ENCODE measurements around the gene PARD6B. TPM values are rescaled to one million over a fixed set of nuclear protein-coding genes. Genes with fewer than 3 reads are reported as not detected.

PARD6B gene
- total and polyA plus RNA-seq, 2 of the 4 experiments (the other 2 are of a cell fraction) = 0.17 to 0.90 TPM

DNA sequence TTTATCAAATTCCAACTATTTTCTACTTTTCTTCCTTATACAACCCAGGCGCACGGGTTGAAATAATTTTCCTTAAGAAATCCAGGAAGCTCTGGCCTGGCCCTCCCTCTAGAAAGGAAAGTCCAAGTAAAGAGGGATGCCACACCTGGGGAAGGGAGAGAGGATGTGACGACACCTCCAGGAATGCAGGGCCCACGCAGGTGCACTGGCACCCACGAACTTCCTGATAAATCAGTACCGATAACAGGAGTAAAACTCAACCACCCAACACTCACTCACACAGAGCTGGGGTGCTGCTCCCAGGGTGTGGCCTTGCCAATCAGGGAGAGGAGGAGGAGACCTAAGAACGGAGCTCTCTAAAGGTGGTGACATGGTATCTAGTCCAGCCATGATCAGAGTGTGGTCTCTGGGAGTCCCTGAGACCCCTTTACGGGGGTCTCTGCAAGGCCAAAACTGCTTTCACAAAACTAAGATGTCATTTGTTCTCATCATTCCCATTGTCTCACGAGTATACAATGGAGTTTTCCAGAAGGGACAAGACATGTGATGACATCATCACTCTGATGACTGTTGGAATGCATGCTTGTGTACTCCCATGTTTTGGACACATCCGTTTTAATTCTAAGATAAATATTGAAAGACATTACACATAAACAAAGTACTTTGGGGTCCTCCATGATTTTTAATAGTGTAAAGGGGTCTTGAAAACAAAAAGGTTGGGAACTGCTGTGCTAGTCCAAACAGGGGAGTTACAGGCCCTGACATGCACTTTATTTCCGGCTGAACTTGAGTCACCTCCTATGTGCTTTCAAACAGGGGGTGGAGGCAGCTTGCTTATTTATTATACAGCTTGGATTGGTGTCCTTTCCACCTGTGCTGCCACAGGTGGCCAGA lies 2.2 kb upstream of the PARD6B start:
- no peak overlapping the region for H4K5ac ChIP-seq (ENCODE audit: low read depth, low read length)
- in situ Hi-C loops (cut with MboI; ENCODE audit: low sequenced_read_pairs) = no loop called here
- H3K27me3 ChIP-seq (ENCODE audit: control insufficient read depth, insufficient read depth, low read length) = peaks cover 3% of the 10 kb centered on the region; the same call in 1 of the 2 replicates
- no peaks in the 10 kb centered on the region for H3K36me3 ChIP-seq (ENCODE audit: control insufficient read depth, insufficient read depth, low read length)
- dilution Hi-C loops (cut with HindIII; ENCODE audit: low sequenced_read_pairs, unreplicated experiment) = no loop called here
- BruUV-seq (replicated peaks) = no TSS peak
- H3K18ac ChIP-seq (ENCODE audit: low read depth, low read length) = no peak overlapping the region
- DNase-seq = no peak
- H3K4ac ChIP-seq (ENCODE audit: low read depth, low read length) = peak overlapping the region; percentile 67
- H3K4me3 ChIP-seq (ENCODE audit: insufficient read depth, low read depth, low read length) = no peak overlapping the region
- intact Hi-C loops (cut with micrococcal nuclease) = no loop called here
- H3K23ac ChIP-seq (ENCODE audit: low read depth, low read length) = no peak overlapping the region
- CTCF ChIA-PET = no interaction called here
- POLR2A ChIA-PET (ENCODE audit: unreplicated experiment) = interaction anchor here (0.6 kb wide), 1 partner anchor 1542 kb away, joined by 5 read pairs; no protein-coding TSS in a partner anchor
- H2BK20ac ChIP-seq (ENCODE audit: low read depth, low read length) = peak overlapping the region; percentile 72
- peaks cover 3 to 5% of the 10 kb centered on the region in 2 experiments; a peak in 1 of 4 replicates for H3K79me1 ChIP-seq (ENCODE audit: low read depth in 1 of 2, low read length in 2 of 2)
- H2AK9ac ChIP-seq (replicated peaks; ENCODE audit: low read depth, low read length, poor library complexity) = peak overlapping the region; percentile 58
- no peak for ATAC-seq (ENCODE audit: low read depth)
- peak overlapping the region in 1 of 2 experiments; percentile 67; a peak in 1 of 4 replicates for H4K8ac ChIP-seq (ENCODE audit: low read depth in 2 of 2, low read length in 2 of 2)
- H3K56ac ChIP-seq (ENCODE audit: extremely low read depth, insufficient read depth, low read length) = no peak overlapping the region
- H3K4me2 ChIP-seq (ENCODE audit: low read depth, low read length) = no peak overlapping the region
- 100% methylated on average over 2 of the region's 11 CpGs; no CpG with 5 or more reads in 1 of the 2 experiments for WGBS, 2 experiments (ENCODE audit: extremely low coverage in 2 of 2, insufficient read length in 1 of 2)
- H2BK15ac ChIP-seq (ENCODE audit: low read depth, low read length) = peak overlapping the region; percentile 74; the same call in 1 of the 3 replicates
- peak overlapping the region; percentile 67 for H2BK120ac ChIP-seq (ENCODE audit: low read depth, low read length)
- H3K14ac ChIP-seq (replicated peaks; ENCODE audit: low read depth, low read length) = 0 out of 2 replicates have a peak overlapping the region, but pooled peaks have one; percentile 34
- peak overlapping the region; percentile 97 for H2AFZ ChIP-seq (replicated peaks; ENCODE audit: low read length, poor library complexity)
- H4K20me1 ChIP-seq (ENCODE audit: insufficient read depth, low read length) = no peaks in the 10 kb centered on the region
- H3K27ac ChIP-seq (ENCODE audit: insufficient read depth, low read length) = no peak overlapping the region
- no peaks in the 10 kb centered on the region for H3K9me3 ChIP-seq (ENCODE audit: control insufficient read depth, insufficient read depth, low read length)
- H2BK5ac ChIP-seq (ENCODE audit: low read depth, low read length, poor library complexity, severe bottlenecking) = no peak overlapping the region
- peaks cover 21% of the 10 kb centered on the region for H3K9me1 ChIP-seq (ENCODE audit: insufficient read depth, low read length)
- no peak overlapping the region for H3K9ac ChIP-seq (ENCODE audit: low read depth, low read length)
- H4K91ac ChIP-seq (ENCODE audit: insufficient read depth, low read depth, low read length) = peak overlapping the region; percentile 75; the same call in 1 of the 2 replicates
- H3K4me1 ChIP-seq (ENCODE audit: control insufficient read depth, insufficient read depth, low read length) = peaks cover 16% of the 10 kb centered on the region
- peak overlapping the region; percentile 77; the same call in 1 of the 2 replicates for H2AK5ac ChIP-seq (ENCODE audit: low read depth, low read length)
- TF ChIP-seq RCOR1 (IDR thresholded peaks at IDR 0.05; ENCODE audit: insufficient replicate concordance, low read length) (no peak), CEBPB (IDR thresholded peaks at IDR 0.05; ENCODE audit: low read depth, low read length) (no peak), RFX5 (IDR thresholded peaks at IDR 0.05; ENCODE audit: low read depth, low read length) (no peak), MAFK (IDR thresholded peaks at IDR 0.05; ENCODE audit: low read depth, low read length) (no peak), POLR2A (IDR thresholded peaks at IDR 0.05; ENCODE audit: low read depth, low read length) (no peak), FOS (IDR thresholded peaks at IDR 0.05; ENCODE audit: low read depth, low read length) (no peak), CHD1 (IDR thresholded peaks at IDR 0.05; ENCODE audit: low read depth, low read length) (no peak), RAD21 (IDR thresholded peaks at IDR 0.05; ENCODE audit: low read length) (no peak), MAZ (IDR thresholded peaks at IDR 0.05; ENCODE audit: borderline replicate concordance, low read depth, low read length) (no peak), NFE2L2 (IDR thresholded peaks at IDR 0.05; ENCODE audit: low read depth, low read length) (no peak), BHLHE40 (IDR thresholded peaks at IDR 0.05; ENCODE audit: low read depth, low read length) (no peak), SMC3 (IDR thresholded peaks at IDR 0.05; ENCODE audit: low read depth, low read length) (no peak), MXI1 (IDR thresholded peaks at IDR 0.05; ENCODE audit: borderline replicate concordance, low read depth, low read length) (no peak)
- TF ChIP-seq, protein P1, sequence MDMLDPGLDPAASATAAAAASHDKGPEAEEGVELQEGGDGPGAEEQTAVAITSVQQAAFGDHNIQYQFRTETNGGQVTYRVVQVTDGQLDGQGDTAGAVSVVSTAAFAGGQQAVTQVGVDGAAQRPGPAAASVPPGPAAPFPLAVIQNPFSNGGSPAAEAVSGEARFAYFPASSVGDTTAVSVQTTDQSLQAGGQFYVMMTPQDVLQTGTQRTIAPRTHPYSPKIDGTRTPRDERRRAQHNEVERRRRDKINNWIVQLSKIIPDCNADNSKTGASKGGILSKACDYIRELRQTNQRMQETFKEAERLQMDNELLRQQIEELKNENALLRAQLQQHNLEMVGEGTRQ (IDR thresholded peaks at IDR 0.05; ENCODE audit: low read depth, low read length) = no peak
- TF ChIP-seq, protein P2, sequence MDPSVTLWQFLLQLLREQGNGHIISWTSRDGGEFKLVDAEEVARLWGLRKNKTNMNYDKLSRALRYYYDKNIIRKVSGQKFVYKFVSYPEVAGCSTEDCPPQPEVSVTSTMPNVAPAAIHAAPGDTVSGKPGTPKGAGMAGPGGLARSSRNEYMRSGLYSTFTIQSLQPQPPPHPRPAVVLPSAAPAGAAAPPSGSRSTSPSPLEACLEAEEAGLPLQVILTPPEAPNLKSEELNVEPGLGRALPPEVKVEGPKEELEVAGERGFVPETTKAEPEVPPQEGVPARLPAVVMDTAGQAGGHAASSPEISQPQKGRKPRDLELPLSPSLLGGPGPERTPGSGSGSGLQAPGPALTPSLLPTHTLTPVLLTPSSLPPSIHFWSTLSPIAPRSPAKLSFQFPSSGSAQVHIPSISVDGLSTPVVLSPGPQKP (IDR thresholded peaks at IDR 0.05; ENCODE audit: borderline replicate concordance, low read depth, low read length) = no peak
